H9 (cell line): ENCODE data around the gene C1orf21. TPM values are rescaled to one million over a fixed set of nuclear protein-coding genes. Genes with fewer than 3 reads are reported as not detected.
A peak's percentile ranks its signal among the peaks of the same experiment; 100 is the strongest.

Experiments
- DNase-seq: peaks from one replicate; pipeline ENCODE4 v3.0.0-alpha.2; 2017
- H2AFZ ChIP-seq: one replicate; pipeline ENCODE4 v1.6.1; 2013; ENCODE audit warnings: mild to moderate bottlenecking, low read length, control low read depth, moderate library complexity
- H2AK5ac ChIP-seq: 2 replicates; pipeline ENCODE4 v1.6.1; 2013; ENCODE audit warnings: low read length, control low read depth, mixed read lengths; ENCODE audit not compliant: insufficient read length
- H2BK120ac ChIP-seq: one replicate; pipeline ENCODE4 v1.6.1; 2013; ENCODE audit warnings: low read depth, mild to moderate bottlenecking, low read length, control low read depth, inconsistent platforms; ENCODE audit not compliant: poor library complexity, severe bottlenecking
- H2BK12ac ChIP-seq: 2 replicates; pipeline ENCODE4 v1.6.1; 2013; ENCODE audit warnings: low read length, control low read depth, mixed read lengths, low read depth; ENCODE audit not compliant: insufficient read length
- H2BK15ac ChIP-seq: 2 replicates; pipeline ENCODE4 v1.6.1; 2013; ENCODE audit warnings: low read depth, low read length, control low read depth
- H2BK20ac ChIP-seq: one replicate; pipeline ENCODE4 v1.6.1; 2013; ENCODE audit warnings: low read depth, mild to moderate bottlenecking, low read length, control low read depth, inconsistent platforms; ENCODE audit not compliant: poor library complexity, severe bottlenecking
- H2BK5ac ChIP-seq: 2 replicates; pipeline ENCODE4 v1.6.1; 2013; ENCODE audit warnings: low read length, control low read depth, mixed read lengths; ENCODE audit not compliant: insufficient read length
- H3K14ac ChIP-seq: 2 replicates; pipeline ENCODE4 v1.6.1; 2013; ENCODE audit warnings: low read length, control low read depth; ENCODE audit not compliant: insufficient read depth
- H3K18ac ChIP-seq: 2 replicates; pipeline ENCODE4 v1.6.1; 2013; ENCODE audit warnings: low read depth, mild to moderate bottlenecking, mixed read lengths, low read length, control low read depth; ENCODE audit not compliant: insufficient read length
- H3K23ac ChIP-seq: 2 replicates; pipeline ENCODE4 v1.6.1; 2013; ENCODE audit warnings: low read length, control low read depth, mixed read lengths, low read depth; ENCODE audit not compliant: insufficient read length
- H3K23me2 ChIP-seq: 2 replicates; pipeline ENCODE4 v1.6.1; 2013; ENCODE audit warnings: low read depth, mild to moderate bottlenecking, mixed read lengths, low read length, control low read depth; ENCODE audit not compliant: insufficient read length, poor library complexity, severe bottlenecking
- H3K27ac ChIP-seq: 2 replicates; pipeline ENCODE4 v1.5.1; 2013; ENCODE audit warnings: low read length, control low read depth, mixed read lengths, low read depth; ENCODE audit not compliant: insufficient read length
- H3K27me3 ChIP-seq: 2 replicates; pipeline ENCODE4 v1.6.1; 2013; ENCODE audit warnings: low read length, control low read depth, inconsistent platforms; ENCODE audit not compliant: insufficient read depth
- H3K4ac ChIP-seq: 2 replicates; pipeline ENCODE4 v1.6.1; 2013; ENCODE audit warnings: low read depth, mild to moderate bottlenecking, control low read depth, inconsistent platforms, low read length, moderate library complexity
- H3K4me1 ChIP-seq: 2 replicates; pipeline ENCODE4 v1.6.1; 2013; ENCODE audit warnings: low read length, control low read depth, inconsistent platforms; ENCODE audit not compliant: insufficient read depth
- H3K4me2 ChIP-seq: 2 replicates; pipeline ENCODE4 v1.6.1; 2013; ENCODE audit warnings: low read length, control low read depth, mixed read lengths; ENCODE audit not compliant: insufficient read length, insufficient read depth
- H3K56ac ChIP-seq: 2 replicates; pipeline ENCODE4 v1.6.1; 2013; ENCODE audit warnings: low read depth, mild to moderate bottlenecking, mixed read lengths, low read length, control low read depth; ENCODE audit not compliant: insufficient read length
- H3K79me1 ChIP-seq: 2 replicates; pipeline ENCODE4 v1.6.1; 2013; ENCODE audit warnings: low read depth, mild to moderate bottlenecking, moderate library complexity, low read length, control low read depth, inconsistent platforms; ENCODE audit not compliant: insufficient read depth, poor library complexity, severe bottlenecking
- H3K79me2 ChIP-seq: 2 replicates; pipeline ENCODE4 v1.6.1; 2013; ENCODE audit warnings: low read length, control low read depth, inconsistent platforms; ENCODE audit not compliant: insufficient read depth
- H3K9ac ChIP-seq: 2 replicates; pipeline ENCODE4 v1.6.1; 2013; ENCODE audit warnings: low read length, control low read depth, mixed read lengths; ENCODE audit not compliant: insufficient read length; ENCODE audit errors: extremely low read depth
- H3K9me3 ChIP-seq: one replicate; pipeline ENCODE4 v1.6.1; 2013; ENCODE audit warnings: low read depth, low read length, inconsistent platforms; ENCODE audit not compliant: control insufficient read depth
- H3T11ph ChIP-seq: one replicate; pipeline ENCODE4 v1.6.1; 2013; ENCODE audit warnings: mild to moderate bottlenecking, low read length, control low read depth, inconsistent platforms
- H4K20me1 ChIP-seq: one replicate; pipeline ENCODE4 v1.6.1; 2013; ENCODE audit not compliant: control insufficient read depth, insufficient read length, insufficient read depth
- H4K5ac ChIP-seq: 2 replicates; pipeline ENCODE4 v1.6.1; 2013; ENCODE audit warnings: low read depth, mild to moderate bottlenecking, mixed read lengths, low read length, control low read depth; ENCODE audit not compliant: insufficient read length
- H4K8ac ChIP-seq: replicated peaks from 2 replicates; pipeline ENCODE4 v1.6.1; 2013; ENCODE audit warnings: low read length, control low read depth, mixed read lengths, low read depth; ENCODE audit not compliant: insufficient read length
- H4K91ac ChIP-seq: 2 replicates; pipeline ENCODE4 v1.6.1; 2013; ENCODE audit warnings: low read depth, mild to moderate bottlenecking, moderate library complexity, mixed read lengths, low read length, control low read depth; ENCODE audit not compliant: insufficient read length
- H3K27ac Mint-ChIP-seq, 3 experiments: 2 replicates in 2 of 3; 3 replicates in 1 of 3; pipeline ENCODE4 v1.8.0; 2020 to 2021; ENCODE audit warnings: mixed read lengths in 3 of 3, mild to moderate bottlenecking in 1 of 3, moderate library complexity in 1 of 3
- H3K27me3 Mint-ChIP-seq: 2 replicates; pipeline ENCODE4 v1.8.0; 2021; ENCODE audit warnings: low read depth, mild to moderate bottlenecking, moderate library complexity, mixed read lengths
- H3K36me3 Mint-ChIP-seq, 3 experiments: 2 replicates in 2 of 3; 3 replicates in 1 of 3; pipeline ENCODE4 v1.8.0; 2020 to 2021; ENCODE audit warnings: low read depth in 3 of 3, mixed read lengths in 3 of 3; ENCODE audit not compliant: insufficient read depth in 1 of 3
- H3K4me1 Mint-ChIP-seq, 2 experiments: 2 replicates each; pipeline ENCODE4 v1.8.0; 2020; ENCODE audit warnings: mixed read lengths in 2 of 2
- H3K4me3 Mint-ChIP-seq, 2 experiments: 2 replicates in 1 of 2; 3 replicates in 1 of 2; pipeline ENCODE4 v1.8.0; 2020 to 2021; ENCODE audit warnings: mild to moderate bottlenecking in 2 of 2, mixed read lengths in 2 of 2, moderate library complexity in 1 of 2
- H3K9me3 Mint-ChIP-seq, 2 experiments: 2 replicates in 1 of 2; 3 replicates in 1 of 2; pipeline ENCODE4 v1.8.0; 2020; ENCODE audit warnings: mild to moderate bottlenecking in 2 of 2, mixed read lengths in 2 of 2, moderate library complexity in 1 of 2
- WGBS: extraction: QIAGEN DNeasy Blood & Tissue Kit; methylation state at CpG from one replicate; pipeline ENCODE4 v1.1.7; 2013; ENCODE audit warnings: missing lambda C conversion rate, low lambda C conversion rate, mixed read lengths; ENCODE audit not compliant: insufficient read length; ENCODE audit errors: extremely low coverage; 5-methylcytosine and 5-hydroxymethylcytosine counted together
- total RNA-seq: library from RNA; stranded (reverse); gene quantifications from 2 replicates; pipeline ENCODE4 v1.2.1, GENCODE V29; 2021
- TF ChIP-seq, protein P1 (sequence below): fragments of 200-600 bp; sonication (generic); conservative IDR thresholded peaks from 3 replicates; pipeline ENCODE4 v1.8.0; 2021; ENCODE audit warnings: antibody characterized with exemption, mild to moderate bottlenecking

The C1orf21 gene
- total RNA-seq, 1 experiment from 2014 or later, result 36.0 TPM

GRCh38 chr1:184399192-184399847, 12.5 kb downstream of the C1orf21 start:
- Histone ChIP-seq H3K23ac (no peak overlapping the region), H2BK5ac (no peak overlapping the region), H3K4me1 (no peaks in the 10 kb centered on the region), H3K18ac (no peak overlapping the region), H2AK5ac (no peak overlapping the region), H2AFZ (no peak overlapping the region), H3K56ac (no peak overlapping the region), H3K4ac (no peak overlapping the region), H3K23me2 (no peaks in the 10 kb centered on the region), H3K14ac (no peak overlapping the region), H3K79me2 (peaks cover under 1% of the 10 kb centered on the region; the same call in 1 of the 2 replicates), H3K9ac (no peak overlapping the region), H4K91ac (no peak overlapping the region), H3K27me3 (no peaks in the 10 kb centered on the region), H4K20me1 (no peaks in the 10 kb centered on the region), H3K79me1 (peaks cover 2% of the 10 kb centered on the region), H2BK15ac (no peak overlapping the region), H2BK12ac (no peak overlapping the region), H4K5ac (no peak overlapping the region), H3K4me2 (no peak overlapping the region), H3T11ph (no peak overlapping the region), H2BK20ac (no peak overlapping the region), H4K8ac (no peak overlapping the region), H2BK120ac (no peak overlapping the region), H3K9me3 (no peaks in the 10 kb centered on the region), H3K27ac (no peak overlapping the region)
- H3K4me1 Mint-ChIP-seq, result peaks cover 16 to 56% of the 10 kb centered on the region in 2 experiments
- no peak overlapping the region for H3K4me3 Mint-ChIP-seq
- no peaks in the 10 kb centered on the region for H3K27me3 Mint-ChIP-seq
- H3K36me3 Mint-ChIP-seq, result 0 out of 7 replicates have a peak, but pooled peaks cover 0 to 2% (median 0%) of the 10 kb centered on the region in 3 experiments
- TF ChIP-seq, protein P1, sequence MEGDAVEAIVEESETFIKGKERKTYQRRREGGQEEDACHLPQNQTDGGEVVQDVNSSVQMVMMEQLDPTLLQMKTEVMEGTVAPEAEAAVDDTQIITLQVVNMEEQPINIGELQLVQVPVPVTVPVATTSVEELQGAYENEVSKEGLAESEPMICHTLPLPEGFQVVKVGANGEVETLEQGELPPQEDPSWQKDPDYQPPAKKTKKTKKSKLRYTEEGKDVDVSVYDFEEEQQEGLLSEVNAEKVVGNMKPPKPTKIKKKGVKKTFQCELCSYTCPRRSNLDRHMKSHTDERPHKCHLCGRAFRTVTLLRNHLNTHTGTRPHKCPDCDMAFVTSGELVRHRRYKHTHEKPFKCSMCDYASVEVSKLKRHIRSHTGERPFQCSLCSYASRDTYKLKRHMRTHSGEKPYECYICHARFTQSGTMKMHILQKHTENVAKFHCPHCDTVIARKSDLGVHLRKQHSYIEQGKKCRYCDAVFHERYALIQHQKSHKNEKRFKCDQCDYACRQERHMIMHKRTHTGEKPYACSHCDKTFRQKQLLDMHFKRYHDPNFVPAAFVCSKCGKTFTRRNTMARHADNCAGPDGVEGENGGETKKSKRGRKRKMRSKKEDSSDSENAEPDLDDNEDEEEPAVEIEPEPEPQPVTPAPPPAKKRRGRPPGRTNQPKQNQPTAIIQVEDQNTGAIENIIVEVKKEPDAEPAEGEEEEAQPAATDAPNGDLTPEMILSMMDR, result no peak
- WGBS, result no CpG with 5 or more reads among the region's 5 CpGs
- DNase-seq, result no peak
- no peaks in the 10 kb centered on the region for H3K9me3 Mint-ChIP-seq
- 0 out of 7 replicates have a peak overlapping the region, but pooled peaks of 1 of the 3 experiments have one; percentile 22 for H3K27ac Mint-ChIP-seq
